Activated naive CD4-positive, alpha-beta T cell treated with anti-CD3 and anti-CD28 coated beads, Interleukin-2, amount 50 U/mL, for 72 hours (primary cell): ENCODE measurements around the gene ZNF556. TPM values are rescaled to one million over a fixed set of nuclear protein-coding genes. Genes with fewer than 3 reads are reported as not detected.
"Not testable (repeated sequence)": the region's sequence is repeated elsewhere in the genome, so short reads cannot be mapped to it uniquely, and the experiment has no call there.

Source experiments
- ATAC-seq, 2 donors: fragments of 150-1000 bp; cut with Tn5 transposase; 2 replicates each; pipeline ENCODE4 v1.10.0; 2021; ENCODE audit warnings: mild to moderate bottlenecking in 2 of 2, moderate library complexity in 2 of 2
- DNase-seq, 2 donors: peaks; one replicate each; pipeline ENCODE4 v3.0.0; 2021 to 2022; ENCODE audit warnings: low spot score in 2 of 2
- H3K27ac Mint-ChIP-seq, 2 donors: one replicate each; pipeline ENCODE4 v1.8.0; 2022; ENCODE audit warnings: mild to moderate bottlenecking in 2 of 2, mixed read lengths in 2 of 2
- H3K36me3 Mint-ChIP-seq, 2 donors: one replicate each; pipeline ENCODE4 v1.8.0; 2022; ENCODE audit warnings: mixed read lengths in 2 of 2
- H3K9me3 Mint-ChIP-seq, 2 donors: one replicate each; pipeline ENCODE4 v1.8.0; 2022; ENCODE audit warnings: mixed read lengths in 2 of 2
- total RNA-seq, 2 donors: library from RNA; stranded (reverse); gene quantifications; one replicate each; pipeline ENCODE4 v1.2.3, GENCODE V29; 2022

Gene ZNF556
- total RNA-seq, 2 donors from 2014 or later, result 0.30 TPM; not detected in 1

- ATAC-seq (no peak), DNase-seq (no peak)
- H3K27ac Mint-ChIP-seq, result no peak overlapping the region
- no peaks in the 10 kb centered on the region for H3K9me3 Mint-ChIP-seq
- no peaks in the 10 kb centered on the region for H3K36me3 Mint-ChIP-seq
Observed at GRCh38 chr19:2885736-2886135, 18.6 kb downstream of the ZNF556 start.

DNA sequence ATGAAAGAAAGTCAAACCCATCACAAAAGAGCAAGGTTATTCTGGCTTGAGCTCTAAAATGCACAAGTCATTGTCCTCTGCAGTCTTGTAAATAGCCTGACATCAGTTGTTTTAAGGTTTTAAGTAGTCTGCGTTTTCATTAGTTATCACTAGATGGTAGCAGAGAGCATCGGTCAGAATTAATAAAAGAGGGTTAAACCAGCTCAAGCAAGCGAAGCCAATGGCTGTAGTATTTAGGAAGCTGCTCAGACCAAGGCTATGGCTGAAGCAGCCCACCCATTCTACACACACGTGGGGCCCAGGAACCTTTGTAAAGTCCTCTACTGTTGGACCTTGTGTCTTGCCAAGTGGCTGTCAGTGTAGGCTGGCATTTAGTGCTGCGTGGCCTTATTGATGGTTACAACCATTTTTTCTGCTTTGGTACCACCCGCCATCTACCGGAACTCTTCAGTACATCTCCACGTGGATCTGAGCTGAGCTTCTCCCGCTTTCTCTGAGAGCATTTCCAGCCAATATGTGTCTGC lies 20.3 kb downstream of the ZNF556 start:
- DNase-seq (no peak), ATAC-seq (peak; percentile 37 to 49)
- H3K27ac Mint-ChIP-seq, result peak overlapping the region in 1 of 2 donors; percentile 25
- no peaks in the 10 kb centered on the region for H3K9me3 Mint-ChIP-seq
- no peaks in the 10 kb centered on the region for H3K36me3 Mint-ChIP-seq

DNA sequence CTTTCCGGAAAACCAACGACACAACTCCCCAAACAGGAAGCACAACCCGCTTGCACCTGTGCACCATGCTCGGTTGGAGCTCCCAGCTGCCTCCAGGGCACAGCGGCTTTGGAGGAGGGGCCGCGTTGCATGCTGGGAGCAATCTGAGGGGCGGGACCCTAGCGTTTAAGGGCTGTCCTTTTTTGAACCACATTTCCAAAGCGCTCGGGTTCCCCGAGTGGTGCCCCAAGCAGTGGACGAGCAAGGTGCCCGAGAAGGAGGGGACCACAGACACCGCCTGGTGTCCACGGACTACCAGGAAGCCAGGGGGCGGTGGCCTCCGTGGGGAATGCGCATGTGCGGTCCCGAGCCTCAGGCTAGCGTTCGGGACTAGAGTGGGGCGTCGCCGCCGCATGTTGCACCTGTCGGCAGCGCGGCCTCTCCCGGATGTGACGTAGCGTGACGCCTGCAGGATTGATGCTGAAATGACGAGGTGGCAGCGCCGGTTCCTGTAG lies 21.6 kb downstream of the ZNF556 start:
- no peak overlapping the region for H3K27ac Mint-ChIP-seq
- ATAC-seq (peak; percentile 68 to 73), DNase-seq (peak; percentile 31 to 66)
- H3K9me3 Mint-ChIP-seq, result no peaks in the 10 kb centered on the region
- no peaks in the 10 kb centered on the region for H3K36me3 Mint-ChIP-seq

GRCh38 chr19:2890531-2890930 lies 23.4 kb downstream of the ZNF556 start:
- not testable (repeated sequence) for H3K9me3 Mint-ChIP-seq, ATAC-seq, H3K27ac Mint-ChIP-seq, DNase-seq, H3K36me3 Mint-ChIP-seq

GRCh38 chr19:2896694-2897093 lies 29.6 kb downstream of the ZNF556 start:
- Mint-ChIP-seq H3K9me3 (peaks cover 3 to 10% of the 10 kb centered on the region in 2 donors), H3K27ac (no peak overlapping the region), H3K36me3 (peaks cover 0 to 22% of the 10 kb centered on the region in 2 donors)
- no peak for ATAC-seq
- no peak for DNase-seq

DNA sequence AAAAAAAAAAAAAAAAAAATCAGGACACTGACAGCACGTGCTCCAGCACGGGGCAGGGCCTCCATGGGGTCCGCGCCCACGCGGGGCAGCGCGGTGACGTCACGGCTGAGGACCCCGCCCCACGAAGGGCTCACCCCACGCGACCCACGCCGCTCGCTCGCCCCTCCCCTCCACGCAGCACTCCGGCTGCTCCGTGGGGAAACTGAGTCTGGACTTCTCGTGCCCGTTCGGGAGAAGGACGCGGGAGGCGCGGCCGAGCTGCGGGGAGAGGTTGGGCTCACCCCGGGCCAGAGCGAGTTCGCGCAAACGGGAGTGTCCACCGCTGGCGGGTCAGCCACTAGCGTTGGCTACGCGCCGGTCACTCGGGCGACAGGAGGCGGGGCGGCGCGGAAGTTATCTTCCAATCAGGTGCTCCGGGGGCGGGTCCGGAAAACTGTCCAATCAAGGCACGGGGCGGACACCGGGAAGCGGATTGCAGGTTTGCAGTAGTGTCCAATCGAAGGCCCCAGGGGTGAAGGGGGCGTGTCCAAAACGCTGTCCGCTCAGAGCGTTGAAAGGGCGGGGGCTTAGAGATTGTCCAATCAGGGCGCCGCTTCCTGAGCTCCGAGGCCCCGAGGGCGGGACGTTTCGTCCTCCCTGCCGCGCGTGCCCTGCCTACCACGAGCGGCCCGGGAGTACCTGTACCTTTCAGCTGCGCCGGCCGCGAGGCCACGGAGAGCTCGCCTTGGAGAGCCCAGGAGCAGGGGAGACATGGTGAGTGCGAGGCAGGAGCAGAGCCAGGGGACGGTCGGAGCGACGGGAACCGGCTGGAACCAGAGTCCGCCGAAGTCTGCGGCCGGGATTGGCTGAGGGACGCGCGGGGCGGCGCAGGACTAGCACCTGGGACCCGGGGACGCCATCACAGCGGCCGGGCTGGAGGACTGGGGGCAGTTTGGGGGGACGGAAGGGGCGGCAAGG lies 33.4 kb downstream of the ZNF556 start, which contains the start of gene ZNF57:
TSS of gene ZNF57 (plus strand) at position 633 of the 957 bp plus-strand sequence. CDS start at position 751, 118 bp downstream.
- DNase-seq (peak; percentile 97), ATAC-seq (peak; percentile 98)
- Mint-ChIP-seq H3K36me3 (peaks cover 0 to 18% of the 10 kb centered on the region in 2 donors), H3K27ac (peak within 1 kb of the TSS; percentile 91 to 95), H3K9me3 (peaks cover 3 to 10% of the 10 kb centered on the region in 2 donors)

GRCh38 chr19:2902590-2903218 lies 35.6 kb downstream of the ZNF556 start:
- Mint-ChIP-seq H3K27ac (no peak overlapping the region), H3K9me3 (peaks cover 0 to under 1% of the 10 kb centered on the region in 2 donors), H3K36me3 (peaks cover 0 to 11% of the 10 kb centered on the region in 2 donors)
- ATAC-seq (no peak), DNase-seq (no peak)

DNA sequence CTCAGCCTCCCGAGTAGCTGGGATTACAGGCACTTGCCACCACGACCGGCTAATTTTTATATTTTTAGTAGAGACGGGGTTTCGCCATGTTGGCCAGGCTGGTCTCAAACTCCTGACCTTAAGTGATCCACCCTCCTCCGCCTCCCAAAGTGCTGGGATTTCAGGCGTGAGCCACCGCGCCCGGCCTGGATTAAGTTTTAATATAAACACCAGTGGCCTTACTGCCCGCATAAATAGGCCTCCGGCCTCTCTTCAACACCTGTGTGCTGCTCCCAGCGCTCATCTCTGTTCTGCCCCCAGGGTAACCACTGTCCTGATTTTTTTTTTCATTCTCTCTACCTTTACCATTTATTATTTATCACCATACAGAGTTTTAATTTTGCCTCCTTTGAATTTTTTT lies 36.2 kb downstream of the ZNF556 start:
- not testable (repeated sequence) for H3K9me3 Mint-ChIP-seq, H3K36me3 Mint-ChIP-seq, ATAC-seq, DNase-seq, H3K27ac Mint-ChIP-seq

- Mint-ChIP-seq H3K27ac (no peak overlapping the region), H3K36me3 (peaks cover 0 to 11% of the 10 kb centered on the region in 2 donors), H3K9me3 (peaks cover 0 to 5% of the 10 kb centered on the region in 2 donors)
- ATAC-seq (no peak), DNase-seq (no peak)
Observed at GRCh38 chr19:2905918-2906519, 38.9 kb downstream of the ZNF556 start.

DNA sequence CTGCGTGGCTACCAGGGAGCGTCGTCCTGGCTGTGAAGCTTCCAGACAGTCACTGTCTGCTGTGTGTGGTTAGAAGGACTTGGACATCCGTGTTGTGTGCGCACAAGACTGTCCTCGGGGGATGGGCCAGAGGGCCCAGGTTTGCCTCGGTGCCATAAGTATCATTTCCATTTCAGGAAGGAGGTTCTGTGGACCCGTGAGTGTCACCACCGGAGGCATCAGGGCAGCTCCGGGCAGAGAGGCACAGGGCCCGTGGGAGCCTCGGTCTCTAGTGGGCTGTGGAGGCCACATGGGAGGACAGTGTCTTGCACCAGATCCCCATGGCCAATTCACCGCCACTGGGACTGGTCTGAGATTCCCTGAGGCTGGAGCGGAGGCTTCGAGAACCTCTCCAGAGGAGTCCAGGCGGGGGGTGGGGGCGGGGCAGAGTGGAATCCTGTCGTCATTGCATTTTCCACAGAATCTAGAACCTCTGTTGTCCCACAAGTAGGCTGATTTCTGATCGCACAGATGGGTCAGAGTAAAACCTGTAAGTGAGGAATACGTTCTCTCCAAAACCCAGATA lies 39.6 kb downstream of the ZNF556 start:
- DNase-seq, result no peak
- ATAC-seq, result no peak
- peaks cover 0 to 5% of the 10 kb centered on the region in 2 donors for H3K9me3 Mint-ChIP-seq
- no peak overlapping the region for H3K27ac Mint-ChIP-seq
- H3K36me3 Mint-ChIP-seq, result peaks cover 0 to 16% of the 10 kb centered on the region in 2 donors

- ATAC-seq (peak; percentile 85 to 87), DNase-seq (no peak)
- Mint-ChIP-seq H3K36me3 (peaks cover 22 to 59% of the 10 kb centered on the region in 2 donors), H3K9me3 (peaks cover 6 to 31% of the 10 kb centered on the region in 2 donors), H3K27ac (peak overlapping the region; percentile 41 to 82)
Observed at GRCh38 chr19:2912306-2912705, 45.2 kb downstream of the ZNF556 start.

- DNase-seq (no peak), ATAC-seq (no peak)
- H3K36me3 Mint-ChIP-seq, result peaks cover 31 to 53% of the 10 kb centered on the region in 2 donors
- H3K9me3 Mint-ChIP-seq, result peaks cover 14 to 28% of the 10 kb centered on the region in 2 donors
- no peak overlapping the region for H3K27ac Mint-ChIP-seq
Observed at GRCh38 chr19:2917275-2918184, 50.4 kb downstream of the ZNF556 start.

DNA sequence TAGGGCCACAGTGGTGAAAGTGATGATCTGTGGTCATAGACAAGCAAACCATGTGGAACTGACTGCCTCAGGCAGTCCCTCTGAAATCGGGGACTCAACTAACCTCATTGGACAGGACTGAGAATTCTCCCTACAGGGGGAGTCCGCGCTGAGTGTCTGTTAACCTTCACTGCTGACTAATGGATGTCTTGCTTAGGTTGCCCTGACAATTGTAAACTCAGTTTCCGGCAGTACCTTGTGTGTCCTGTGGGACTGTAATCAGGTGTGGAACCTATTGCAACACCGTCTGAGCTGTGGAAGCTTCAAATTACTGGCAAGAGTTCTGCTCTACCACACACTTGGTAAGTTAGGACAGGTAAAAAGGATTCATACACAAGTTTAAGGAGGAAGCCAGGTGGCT lies 55.9 kb downstream of the ZNF556 start:
- peaks cover 1 to 2% of the 10 kb centered on the region in 2 donors for H3K9me3 Mint-ChIP-seq
- DNase-seq (no peak), ATAC-seq (no peak)
- H3K36me3 Mint-ChIP-seq, result peaks cover 2 to 11% of the 10 kb centered on the region in 2 donors
- no peak overlapping the region for H3K27ac Mint-ChIP-seq

- DNase-seq, result no peak
- ATAC-seq, result no peak
- Mint-ChIP-seq H3K36me3 (peaks cover 0 to 6% of the 10 kb centered on the region in 2 donors), H3K27ac (no peak overlapping the region), H3K9me3 (no peaks in the 10 kb centered on the region)
Observed at GRCh38 chr19:2923510-2923909, 56.4 kb downstream of the ZNF556 start.

DNA sequence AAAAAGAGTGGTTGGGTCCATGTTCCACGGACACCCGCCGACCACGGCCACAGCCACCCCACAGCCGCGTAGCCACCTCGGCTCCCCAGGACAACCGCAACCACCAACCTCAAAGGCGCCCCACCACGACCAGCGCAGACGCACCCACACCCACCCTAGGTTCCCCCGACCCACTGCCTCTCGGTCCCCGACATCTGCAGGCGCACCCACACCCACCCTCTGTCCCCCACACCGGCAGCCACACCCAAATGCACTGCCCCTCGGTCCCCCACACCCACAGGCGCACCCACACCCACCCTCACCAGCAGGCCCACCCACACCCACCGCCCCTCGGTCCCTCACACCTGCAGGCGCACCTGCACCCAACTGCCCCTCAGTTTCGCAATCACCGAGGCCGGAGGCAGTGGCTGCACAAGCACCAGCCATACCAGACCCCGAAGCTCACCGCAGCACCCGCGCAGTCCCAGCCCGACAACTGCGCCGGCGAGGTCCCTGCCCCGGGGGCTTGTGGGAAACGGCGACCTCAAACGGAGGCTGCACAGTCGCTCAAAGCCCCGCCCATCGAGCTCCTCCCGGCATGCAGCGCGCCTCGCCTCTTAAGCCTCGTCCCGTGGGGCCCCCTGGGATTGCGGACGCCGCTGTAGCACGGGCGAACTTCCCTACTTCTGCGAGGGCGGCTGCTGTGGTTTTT lies 59.4 kb downstream of the ZNF556 start:
- peaks cover 12% of the 10 kb centered on the region in 2 donors for H3K36me3 Mint-ChIP-seq
- H3K27ac Mint-ChIP-seq, result no peak overlapping the region
- DNase-seq (no peak), ATAC-seq (no peak)
- H3K9me3 Mint-ChIP-seq, result peaks cover 8 to 9% of the 10 kb centered on the region in 2 donors
